Activated CD4-positive, alpha-beta memory T cell treated with anti-CD3 and anti-CD28 coated beads, Interleukin-2, amount 10 ng/mL, durations not matched to agents 7 days and 5 days (primary cell): ENCODE measurements around the gene FBRS. TPM values are rescaled to one million over a fixed set of nuclear protein-coding genes. Genes with fewer than 3 reads are reported as not detected.

Experiments used
- CTCF ChIA-PET: fragments of 350-600 bp; sonication (Branson Sonifier 250); formaldehyde crosslinking; loops from one replicate; lab custom pipeline; 2021; ENCODE audit warnings: antibody characterized with exemption, inconsistent platforms; lab: Charles Lee
- POLR2A ChIA-PET: fragments of 350-600 bp; sonication (Branson Sonifier 250); formaldehyde crosslinking; loops from one replicate; lab custom pipeline; 2021; ENCODE audit warnings: antibody characterized with exemption; lab: Charles Lee
- DNase-seq: peaks from one replicate; pipeline ENCODE4 v3.0.0-alpha.2; 2020
- H3K27ac Mint-ChIP-seq: one replicate; pipeline ENCODE4 v1.8.0; 2021; ENCODE audit warnings: mild to moderate bottlenecking, mixed read lengths
- H3K27me3 Mint-ChIP-seq: one replicate; pipeline ENCODE4 v1.8.0; 2021; ENCODE audit warnings: mixed read lengths
- H3K36me3 Mint-ChIP-seq: one replicate; pipeline ENCODE4 v1.8.0; 2021; ENCODE audit warnings: low read depth, mixed read lengths
- H3K4me1 Mint-ChIP-seq: one replicate; pipeline ENCODE4 v1.8.0; 2021; ENCODE audit warnings: mixed read lengths
- H3K4me3 Mint-ChIP-seq: one replicate; pipeline ENCODE4 v1.8.0; 2021; ENCODE audit warnings: mild to moderate bottlenecking, mixed read lengths
- H3K9me3 Mint-ChIP-seq: one replicate; pipeline ENCODE4 v1.8.0; 2021; ENCODE audit warnings: mixed read lengths
- total RNA-seq, 2 experiments: library from RNA; stranded (reverse); gene quantifications; one replicate each; pipeline ENCODE4 v1.2.3, GENCODE V29; 2021

Gene FBRS
- total RNA-seq, 2 experiments from 2014 or later = 106 to 107 TPM

DNA sequence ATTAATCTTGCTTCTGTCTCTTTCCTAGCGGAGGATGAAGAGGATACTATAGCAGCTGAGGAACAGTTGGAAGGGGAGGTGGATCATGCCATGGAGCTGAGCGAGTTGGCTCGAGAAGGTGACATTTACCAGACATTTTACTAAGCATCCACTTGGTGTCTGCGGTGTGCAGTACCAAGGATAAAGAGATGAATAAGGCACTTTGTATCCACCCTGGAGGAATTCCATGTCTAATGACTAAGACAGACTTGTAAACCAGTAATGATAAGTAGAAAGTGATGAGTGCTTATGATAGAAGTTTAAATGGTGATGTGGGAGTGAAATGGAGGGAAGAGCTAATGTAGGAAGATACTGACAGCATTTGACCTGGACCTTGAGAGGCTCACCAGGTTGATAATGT lies 52.7 kb downstream of the FBRS start:
- POLR2A ChIA-PET = no interaction called here
- CTCF ChIA-PET = interaction anchor here (0.9 to 1.0 kb wide), 2 partner anchors 17 to 281 kb away, joined by 3 to 4 read pairs; partner anchors contain the start of gene DCTPP1
- Mint-ChIP-seq H3K9me3 (no peaks in the 10 kb centered on the region), H3K27ac (no peak overlapping the region), H3K4me3 (no peak overlapping the region), H3K27me3 (no peaks in the 10 kb centered on the region), H3K4me1 (peaks cover 22% of the 10 kb centered on the region), H3K36me3 (peaks cover 78% of the 10 kb centered on the region)
- no peak for DNase-seq

DNA sequence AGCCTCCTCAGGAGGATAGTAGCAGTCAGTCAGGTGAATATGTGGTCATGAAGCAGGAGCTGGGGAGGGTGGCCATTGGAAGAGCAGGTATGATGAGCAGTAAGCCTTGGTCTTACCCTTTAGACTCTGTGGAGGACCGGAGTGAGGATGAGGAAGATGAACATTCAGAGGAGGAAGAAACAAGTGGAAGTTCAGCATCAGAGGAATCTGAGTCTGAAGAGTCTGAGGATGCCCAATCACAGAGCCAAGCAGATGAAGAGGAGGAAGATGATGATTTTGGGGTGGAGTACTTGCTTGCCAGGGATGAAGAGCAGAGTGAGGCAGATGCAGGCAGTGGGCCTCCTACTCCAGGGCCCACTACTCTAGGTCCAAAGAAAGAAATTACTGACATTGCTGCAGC lies 53.5 kb downstream of the FBRS start:
- no peak overlapping the region for H3K27ac Mint-ChIP-seq
- DNase-seq = no peak
- peaks cover 81% of the 10 kb centered on the region for H3K36me3 Mint-ChIP-seq
- CTCF ChIA-PET = interaction anchor here (0.9 to 1.0 kb wide), 3 partner anchors 18 to 282 kb away, joined by 3 to 4 read pairs (median 3); partner anchors contain the start of gene DCTPP1
- POLR2A ChIA-PET = no interaction called here
- H3K27me3 Mint-ChIP-seq = no peaks in the 10 kb centered on the region
- no peaks in the 10 kb centered on the region for H3K9me3 Mint-ChIP-seq
- peaks cover 29% of the 10 kb centered on the region for H3K4me1 Mint-ChIP-seq
- no peak overlapping the region for H3K4me3 Mint-ChIP-seq

DNA sequence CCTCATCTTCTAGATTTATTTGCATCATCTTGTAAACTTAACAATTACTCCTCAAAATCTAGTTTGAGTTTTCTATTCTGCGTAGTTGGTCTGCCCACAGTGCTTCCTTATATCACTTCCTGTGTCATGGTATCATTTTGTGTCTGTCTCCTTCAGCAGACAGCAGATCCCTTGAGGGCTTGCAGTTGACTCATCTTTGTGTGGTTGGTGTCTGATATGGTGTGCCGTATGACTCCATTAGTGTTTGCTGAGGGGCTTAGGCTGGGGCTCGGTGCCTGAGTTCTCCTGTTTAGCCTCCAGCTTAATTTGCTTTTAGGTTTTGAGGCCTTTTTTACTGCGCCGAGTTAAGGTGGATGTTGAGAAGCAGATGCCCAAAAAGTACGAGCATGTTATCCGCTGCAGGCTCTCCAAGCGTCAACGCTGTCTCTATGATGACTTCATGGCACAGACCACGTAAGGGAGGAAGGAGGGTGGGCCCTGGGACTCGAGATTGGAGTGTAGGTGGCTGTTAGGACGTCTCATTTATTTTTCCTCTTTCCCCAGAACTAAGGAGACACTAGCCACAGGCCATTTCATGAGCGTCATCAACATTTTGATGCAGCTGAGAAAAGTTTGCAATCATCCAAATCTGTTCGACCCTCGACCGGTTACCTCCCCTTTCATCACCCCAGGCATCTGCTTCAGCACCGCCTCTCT lies 57.7 kb downstream of the FBRS start:
- Mint-ChIP-seq H3K36me3 (peaks cover 74% of the 10 kb centered on the region), H3K27me3 (no peaks in the 10 kb centered on the region), H3K4me1 (peaks cover 35% of the 10 kb centered on the region), H3K27ac (peak overlapping the region; percentile 96), H3K4me3 (peak overlapping the region; percentile 52), H3K9me3 (no peaks in the 10 kb centered on the region)
- peak; percentile 58 for DNase-seq
- ChIA-PET CTCF (interaction anchor here (0.5 kb wide), 1 partner anchor 92 kb away, joined by 3 read pairs; no protein-coding TSS in a partner anchor), POLR2A (interaction anchor here (0.7 to 1.4 kb wide), 3 partner anchors 15 to 32 kb away, joined by 3 to 5 read pairs (median 4); partner anchors contain the start of genes PHKG2 and SRCAP)

DNA sequence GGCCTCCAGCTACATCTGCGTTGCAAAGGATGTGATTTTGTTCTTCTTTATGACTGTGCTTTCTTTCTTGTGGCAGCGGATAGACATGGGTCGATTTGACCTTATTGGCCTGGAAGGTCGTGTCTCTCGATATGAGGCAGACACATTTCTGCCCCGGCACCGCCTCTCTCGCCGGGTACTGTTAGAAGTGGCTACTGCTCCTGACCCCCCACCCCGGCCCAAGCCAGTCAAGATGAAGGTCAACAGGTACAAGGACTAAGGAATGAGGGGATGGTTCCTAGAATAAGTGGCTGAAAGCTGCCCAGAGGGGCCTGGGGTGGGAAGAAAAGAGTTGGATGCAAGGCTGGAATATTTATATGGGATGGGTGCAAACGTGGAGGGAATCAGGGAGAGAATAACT lies 61.9 kb downstream of the FBRS start:
- ChIA-PET POLR2A (no interaction called here), CTCF (interaction anchor here (1.1 kb wide), 1 partner anchor 94 kb away, joined by 3 read pairs; no protein-coding TSS in a partner anchor)
- Mint-ChIP-seq H3K27ac (no peak overlapping the region), H3K27me3 (no peaks in the 10 kb centered on the region), H3K9me3 (no peaks in the 10 kb centered on the region), H3K36me3 (peaks cover 82% of the 10 kb centered on the region), H3K4me3 (no peak overlapping the region), H3K4me1 (peaks cover 20% of the 10 kb centered on the region)
- DNase-seq = no peak

Other genes starting within 250 kb of the FBRS start
- 10 to 100 TPM; 51.3 to 51.4 TPM for gene DCTPP1, start 228.4 kb upstream of the FBRS start, total RNA-seq
- gene SEPHS2, start 212.6 kb upstream of the FBRS start, total RNA-seq = 10 to 100 TPM; 56.3 to 57.8 TPM
- 100 to 1,000 TPM; 583 to 586 TPM for gene ITGAL, start 185.7 kb upstream of the FBRS start, total RNA-seq
- gene ZNF768, start 131.9 kb upstream of the FBRS start, total RNA-seq = 1 to 10 TPM; 5.9 to 6.0 TPM
- gene ZNF747, start 123.6 kb upstream of the FBRS start, total RNA-seq = 10 to 100 TPM; 10.6 to 10.7 TPM
- 10 to 100 TPM; 16.0 to 16.8 TPM for gene ZNF764, start 100.1 kb upstream of the FBRS start, total RNA-seq
- 10 to 100 TPM; 19.2 to 22.8 TPM for gene ZNF688, start 86.7 kb upstream of the FBRS start, total RNA-seq
- 10 to 100 TPM; 12.9 to 13.3 TPM for gene ZNF785, start 72.7 kb upstream of the FBRS start, total RNA-seq
- gene ZNF689, start 48.0 kb upstream of the FBRS start, total RNA-seq = 10 to 100 TPM in 1 of 2 experiments, 1 to 10 TPM in 1; 9.9 to 11.7 TPM
- gene PRR14, start 7.5 kb upstream of the FBRS start, total RNA-seq = 10 to 100 TPM; 78.4 to 86.1 TPM
- gene SRCAP, start 40.7 kb downstream of the FBRS start, total RNA-seq = 10 to 100 TPM; 63.2 to 65.0 TPM
- 10 to 100 TPM; 34.5 to 38.6 TPM for gene PHKG2, start 90.0 kb downstream of the FBRS start, total RNA-seq
- gene CFAP119, start 103.6 kb downstream of the FBRS start, total RNA-seq = 1 to 10 TPM; 3.1 to 4.1 TPM
- 10 to 100 TPM; 96.1 to 96.2 TPM for gene RNF40, start 103.9 kb downstream of the FBRS start, total RNA-seq
- gene ZNF629, start 128.8 kb downstream of the FBRS start, total RNA-seq = 1 to 10 TPM; 1.0 to 1.2 TPM
- 10 to 100 TPM; 22.3 to 23.5 TPM for gene BCL7C, start 235.6 kb downstream of the FBRS start, total RNA-seq
- under 1 TPM; 0.20 to 0.25 TPM for gene CTF1, start 238.2 kb downstream of the FBRS start, total RNA-seq